T-helper 1 cell treated with Interleukin-12 subunit alpha and Interleukin-12 subunit beta and Interleukin-4 antibody, amounts not matched to agents 30 ng/mL and 1 ng/mL, for 36 hours (primary cell): ENCODE data around the gene RABL2B. TPM values are rescaled to one million over a fixed set of nuclear protein-coding genes. Genes with fewer than 3 reads are reported as not detected.

Experiments used
- intact Hi-C: fragments of 100-400 bp; cut with micrococcal nuclease; formaldehyde crosslinking; loops from one replicate; pipeline ENCODE4 v1.15.1; 2024
- total RNA-seq: library from RNA; stranded (reverse); gene quantifications from 2 replicates; pipeline ENCODE4 v1.2.3, GENCODE V29; 2022

The RABL2B gene
- total RNA-seq, 1 donor from 2014 or later, result 43.7 TPM

GRCh38 chr22:50738649-50739227, 44.7 kb downstream of the RABL2B start:
- intact Hi-C loops, result no loop called here

- intact Hi-C loops, result no loop called here
These were observed 45.4 kb downstream of the RABL2B start, which contains the start of gene ACR for GRCh38 chr22:50737728-50738648. Gene ACR, plus strand, starts transcription at chr22:50738204. Its CDS starts 32 bp downstream, at chr22:50738236.

- intact Hi-C loops, result no loop called here
These were observed 47.8 kb downstream of the RABL2B start for GRCh38 chr22:50735739-50736030.

- intact Hi-C loops, result no loop called here
These were observed 48.3 kb downstream of the RABL2B start for GRCh38 chr22:50734986-50735738.

GRCh38 chr22:50734343-50734771, 49.1 kb downstream of the RABL2B start:
- intact Hi-C loops, result no loop called here

- intact Hi-C loops, result no loop called here
These were observed 49.7 kb downstream of the RABL2B start for GRCh38 chr22:50733521-50734342.

- intact Hi-C loops, result no loop called here
These were observed 50.8 kb downstream of the RABL2B start for GRCh38 chr22:50732681-50733080.

- intact Hi-C loops, result no loop called here
These were observed 51.4 kb downstream of the RABL2B start for GRCh38 chr22:50731811-50732624.

- intact Hi-C loops, result no loop called here
These were observed 52.3 kb downstream of the RABL2B start for GRCh38 chr22:50730941-50731661.

GRCh38 chr22:50730013-50730891, 53.2 kb downstream of the RABL2B start:
- intact Hi-C loops, result no loop called here

- intact Hi-C loops, result no loop called here
These were observed 53.9 kb downstream of the RABL2B start for GRCh38 chr22:50729391-50730012.

GRCh38 chr22:50728523-50728931, 54.9 kb downstream of the RABL2B start:
- intact Hi-C loops, result no loop called here

GRCh38 chr22:50727678-50728522, 55.5 kb downstream of the RABL2B start:
- intact Hi-C loops, result no loop called here

GRCh38 chr22:50726643-50727340, 56.6 kb downstream of the RABL2B start:
- intact Hi-C loops, result no loop called here

- intact Hi-C loops, result no loop called here
These were observed 57.8 kb downstream of the RABL2B start for GRCh38 chr22:50725597-50725996.

GRCh38 chr22:50724616-50725015, 58.8 kb downstream of the RABL2B start:
- intact Hi-C loops, result no loop called here

GRCh38 chr22:50723991-50724390, 59.4 kb downstream of the RABL2B start:
- intact Hi-C loops, result no loop called here
